ENCODE data around the gene CCSER1.

GRCh38 chr4:91362125-91362524 lies 1234.9 kb downstream of the CCSER1 start:
- no peak for TF ChIP-seq CTCF (IDR thresholded peaks at IDR 0.05)
- no peak for TF ChIP-seq EP300 (IDR thresholded peaks at IDR 0.05; ENCODE audit: low read depth)
